GM21360 (cell line): ENCODE data around the gene COL21A1.

Experiments used
- ATAC-seq: cut with Tn5 transposase; IDR thresholded peaks from one replicate; pipeline ENCODE4 v1.9.1; 2021; ENCODE audit warnings: mild to moderate bottlenecking, moderate library complexity; ENCODE audit not compliant: unreplicated experiment

COL21A1 gene

DNA sequence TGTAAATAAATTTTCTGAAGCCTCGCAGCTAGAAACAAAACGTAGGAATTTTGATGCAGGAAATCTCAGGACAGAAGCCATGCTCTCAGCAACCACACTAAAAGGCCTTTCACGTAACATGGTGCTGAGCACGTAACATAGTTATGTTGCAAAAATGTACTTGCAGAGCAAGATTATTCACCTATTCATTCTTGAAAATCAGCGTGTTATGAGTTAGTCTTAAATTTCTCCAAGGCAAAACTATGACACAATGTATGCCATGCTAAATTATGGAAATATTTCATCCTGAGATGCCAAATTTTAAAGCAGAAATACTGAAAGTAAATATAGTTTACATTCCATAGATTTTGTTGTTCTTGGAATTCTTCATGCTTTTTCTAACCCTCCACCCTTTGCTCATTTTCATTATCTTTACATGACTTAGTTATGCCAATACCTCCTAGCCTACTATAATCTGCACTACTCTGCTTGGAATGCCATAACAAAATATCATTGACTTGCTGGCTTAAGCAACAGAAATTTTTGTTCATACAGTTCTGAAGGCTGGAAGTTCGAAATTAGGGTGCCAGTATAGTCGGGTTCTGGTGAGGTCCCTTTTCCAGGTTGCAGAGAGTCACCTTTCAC is 192.2 kb downstream of the COL21A1 start:
- no peak for ATAC-seq

DNA sequence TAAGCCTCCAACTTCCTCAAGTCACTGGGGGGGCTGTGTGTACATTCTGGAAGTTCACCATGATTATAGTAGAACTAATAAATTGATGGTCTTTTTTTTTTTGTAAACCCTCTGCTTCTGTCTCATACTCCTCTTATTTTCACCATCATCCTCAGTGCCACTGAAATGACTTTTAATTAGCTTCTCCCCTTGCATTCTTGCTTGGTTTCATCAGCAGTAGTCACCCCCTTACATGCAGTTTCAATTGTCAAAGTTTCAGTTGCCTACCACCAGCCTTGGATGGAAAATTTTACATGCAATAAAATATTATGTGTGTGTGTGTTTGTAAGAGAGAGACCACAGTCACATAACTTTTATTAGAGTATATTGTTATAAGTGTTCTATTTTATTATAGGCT is 196.2 kb downstream of the COL21A1 start:
- ATAC-seq = no peak

DNA sequence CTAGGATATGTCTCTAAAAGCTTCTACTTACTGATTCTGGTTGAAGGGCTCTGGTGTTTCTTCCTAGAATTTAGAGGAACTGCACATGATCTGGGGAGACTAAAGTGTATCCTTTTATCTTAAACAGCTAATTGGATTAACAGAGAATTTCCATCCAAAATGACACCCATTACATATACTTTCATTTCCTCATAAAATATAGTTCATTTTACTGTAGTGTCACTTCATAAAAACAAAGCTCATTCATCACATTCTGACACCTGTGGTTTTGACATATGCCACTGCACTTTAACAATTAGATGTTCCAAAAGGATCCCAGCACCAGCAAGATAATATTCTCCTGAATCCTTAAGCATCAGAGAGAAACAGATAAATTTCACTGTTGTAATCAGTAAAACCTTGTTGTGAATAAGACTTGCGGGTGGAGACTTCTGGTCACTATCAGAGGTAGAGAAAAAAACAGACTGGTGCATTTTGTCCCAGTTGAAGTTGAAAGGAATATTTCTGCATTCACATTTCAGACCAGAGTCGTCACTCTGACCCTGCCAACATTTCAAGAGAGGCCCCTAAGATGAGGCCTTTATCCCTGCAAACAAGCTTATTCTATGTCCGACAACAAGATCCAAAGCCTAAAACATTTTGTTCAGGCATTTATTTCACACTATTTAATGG is 196.7 kb downstream of the COL21A1 start:
- no peak for ATAC-seq

DNA sequence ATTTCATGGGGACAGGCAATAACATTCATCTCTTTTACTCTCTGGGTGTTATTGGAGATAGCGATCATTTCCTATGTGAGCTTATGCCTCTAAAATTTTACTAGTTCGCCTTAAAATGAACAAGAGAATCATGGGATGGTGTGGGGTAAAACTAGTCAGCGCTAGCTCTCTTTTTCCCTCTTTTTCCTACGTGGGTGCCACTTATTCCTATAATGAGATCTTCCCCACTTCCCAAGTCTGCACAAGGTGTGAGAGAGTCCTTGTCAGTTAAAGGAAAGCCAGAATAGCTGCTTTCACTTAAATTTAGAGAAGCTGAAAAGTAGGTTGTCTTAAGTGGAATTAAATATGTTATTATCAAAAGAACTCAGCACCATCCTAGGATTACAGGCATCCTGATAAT is 198.8 kb downstream of the COL21A1 start:
- ATAC-seq = no peak

DNA sequence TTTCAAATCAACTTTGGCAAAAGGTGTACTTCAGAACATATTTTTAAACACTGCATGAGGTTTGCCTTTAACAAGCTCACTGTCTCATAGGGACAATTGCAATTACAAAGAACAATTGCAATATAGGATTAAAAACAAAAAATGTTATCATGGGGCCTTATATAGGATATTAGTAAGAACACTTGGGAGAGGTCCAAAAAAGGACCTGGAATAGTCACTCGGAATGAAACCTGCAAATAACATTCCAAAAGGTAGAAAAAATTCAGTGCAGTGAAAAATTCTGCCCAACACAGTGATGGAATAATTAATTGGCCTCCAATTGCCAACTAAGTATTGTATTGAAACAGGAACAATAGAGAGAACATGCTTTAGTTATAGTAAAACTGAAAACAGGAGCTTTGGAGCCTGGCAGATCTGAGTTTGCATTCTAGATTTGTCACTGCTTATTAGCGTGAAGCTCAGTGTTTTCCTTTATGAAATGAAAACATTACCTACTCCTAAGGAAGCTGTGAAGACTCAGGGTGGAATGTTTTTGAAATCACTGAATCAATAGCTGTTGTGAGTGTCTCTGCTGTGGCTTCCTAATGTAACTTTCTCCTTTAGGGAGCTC is 199.3 kb downstream of the COL21A1 start:
- ATAC-seq = no peak

DNA sequence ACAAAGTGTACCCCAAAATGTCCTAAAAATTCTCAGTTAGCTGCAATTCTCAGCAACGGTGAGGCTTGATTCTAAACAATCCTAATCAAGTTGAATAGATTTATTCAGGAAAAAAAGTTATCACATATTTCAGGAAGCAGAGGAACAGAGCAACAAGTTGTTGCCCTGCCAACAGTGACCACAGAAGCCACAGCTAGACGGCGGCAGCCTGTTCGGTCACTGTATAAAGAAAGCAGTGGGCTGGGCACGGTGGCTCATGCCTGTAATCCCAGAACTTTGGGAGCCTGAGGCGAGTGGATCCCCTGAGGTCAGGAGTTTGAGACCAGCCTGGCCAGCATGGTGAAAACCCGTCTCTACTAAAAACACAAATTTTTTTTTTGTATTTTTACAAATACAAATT is 200.8 kb downstream of the COL21A1 start:
- no peak for ATAC-seq

DNA sequence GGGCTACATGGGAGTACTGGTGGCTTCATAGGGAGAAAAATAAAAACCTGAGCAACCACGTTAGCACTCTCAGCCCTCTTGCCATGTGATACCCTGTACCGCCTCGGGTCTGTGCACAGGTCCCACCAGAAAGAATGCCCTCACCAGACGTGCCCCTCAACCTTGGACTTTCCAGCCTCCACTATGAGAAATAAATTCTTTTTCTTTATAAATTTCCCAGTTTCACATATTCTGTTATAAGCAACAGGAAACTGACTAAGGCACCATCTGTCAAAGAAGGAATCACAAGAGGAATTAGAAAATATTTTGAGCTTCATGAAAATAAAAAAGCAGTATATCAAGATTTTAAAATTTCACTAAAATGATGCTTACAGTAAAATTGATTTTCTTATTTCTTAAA is 203.6 kb downstream of the COL21A1 start:
- no peak for ATAC-seq

DNA sequence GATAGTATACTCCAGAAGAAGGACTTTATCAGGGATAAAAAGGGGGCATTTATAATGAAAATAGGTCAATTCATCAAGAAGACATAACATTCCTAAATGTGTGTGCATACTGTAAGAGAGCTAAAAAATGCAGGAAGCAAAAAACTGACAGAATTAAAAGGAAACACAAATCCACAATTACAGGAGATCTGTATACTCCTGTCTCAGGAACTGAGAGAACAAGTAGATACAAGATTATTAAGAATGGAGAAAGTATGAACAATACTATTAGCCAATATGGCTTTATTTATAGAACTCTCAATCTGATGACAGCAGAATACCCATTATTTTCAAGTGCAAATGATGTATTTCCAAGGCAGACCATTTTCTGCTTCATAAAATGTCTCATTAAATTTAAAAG is 204.3 kb downstream of the COL21A1 start:
- ATAC-seq = no peak

DNA sequence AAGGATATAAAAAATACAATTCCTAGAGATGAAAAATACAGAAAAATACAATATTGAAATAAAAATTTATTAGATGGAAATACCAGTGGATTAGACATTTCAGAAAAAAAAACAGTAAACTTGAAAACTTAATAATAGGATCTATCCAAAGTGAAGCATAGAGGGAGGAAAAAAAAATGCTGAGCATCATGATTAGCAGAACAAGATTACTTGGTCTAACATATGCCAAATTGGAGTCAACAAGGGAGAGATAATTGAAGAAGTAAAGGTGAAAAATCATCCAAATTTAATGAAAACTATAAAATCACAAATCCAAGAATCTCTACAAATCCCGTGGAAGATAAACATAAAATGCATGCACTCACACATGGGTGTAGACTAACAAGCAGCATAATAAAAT is 205.8 kb downstream of the COL21A1 start:
- no peak for ATAC-seq

DNA sequence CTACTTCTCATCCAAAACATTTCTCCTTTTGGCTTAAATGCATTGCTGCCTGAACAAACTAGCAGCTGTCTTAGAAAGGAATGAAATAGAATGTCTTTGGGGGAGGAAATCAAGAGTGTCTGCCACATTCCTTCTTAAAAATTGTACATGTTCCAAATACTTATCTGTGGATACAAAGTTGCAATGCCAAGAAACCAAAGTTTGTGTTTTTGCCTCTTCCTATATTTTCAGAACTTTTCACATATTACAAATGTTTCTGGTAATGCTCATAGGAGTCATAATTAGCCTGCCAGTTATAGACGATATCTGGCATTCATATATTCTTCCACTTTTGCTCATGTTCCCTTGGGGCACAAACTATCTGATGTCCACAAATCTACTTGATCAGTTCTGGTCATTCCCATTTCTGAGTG is 206.5 kb downstream of the COL21A1 start:
- no peak for ATAC-seq

DNA sequence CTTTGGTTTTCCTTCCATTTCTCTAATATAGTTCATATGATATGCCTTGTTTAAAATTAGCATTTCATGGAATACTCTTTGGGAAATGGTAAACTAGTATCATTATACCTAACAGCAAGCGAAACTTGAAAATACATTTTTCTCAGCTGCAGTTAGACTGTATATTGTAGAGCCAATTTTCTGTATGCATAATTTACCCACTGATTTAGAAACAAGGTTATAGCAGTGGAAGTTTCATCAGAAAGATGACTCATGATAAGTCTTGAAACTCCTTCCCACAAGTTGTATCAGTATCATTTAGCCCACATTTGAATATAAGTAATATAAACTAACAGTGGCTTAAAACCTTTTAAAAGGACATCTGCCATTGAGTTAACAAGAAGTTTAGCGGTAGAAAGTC is 207.2 kb downstream of the COL21A1 start:
- ATAC-seq = no peak

DNA sequence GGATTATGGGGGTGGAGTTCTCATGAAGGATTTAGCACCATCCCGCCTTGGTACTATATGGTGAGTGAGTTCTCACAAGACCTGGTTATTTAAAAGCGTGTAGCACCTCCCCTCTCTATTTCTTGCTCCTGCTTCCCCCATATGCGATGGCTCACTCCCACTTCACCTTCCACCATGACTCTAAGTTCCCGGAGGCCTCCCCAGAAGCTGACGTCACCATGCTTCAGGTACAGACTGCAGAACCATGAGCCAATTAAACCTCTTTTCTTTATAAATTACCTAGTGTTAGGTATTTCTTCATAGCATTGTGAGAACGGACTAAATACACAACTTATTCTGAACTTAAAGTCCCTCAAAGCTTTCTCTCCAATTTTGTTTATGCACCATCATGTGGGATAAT is 208.6 kb downstream of the COL21A1 start:
- ATAC-seq = no peak

DNA sequence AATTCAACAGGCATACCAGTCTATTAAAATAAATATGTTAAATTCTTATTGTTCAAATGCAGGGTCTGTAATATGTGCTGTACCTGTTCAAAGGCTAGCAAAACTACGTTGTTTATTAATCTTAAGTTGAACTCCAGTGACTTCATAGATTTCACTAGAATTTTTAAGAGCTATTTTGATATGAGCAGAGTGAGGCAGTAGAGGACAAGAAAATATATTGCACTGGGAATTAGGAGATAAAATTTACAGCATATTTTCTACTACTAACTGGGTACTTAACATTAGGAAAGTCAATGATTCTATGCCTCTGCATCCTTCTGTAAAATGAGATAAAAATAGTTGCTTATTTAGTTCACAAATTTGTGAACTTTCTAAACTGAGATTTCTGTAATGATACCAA is 209.8 kb downstream of the COL21A1 start:
- ATAC-seq = no peak

DNA sequence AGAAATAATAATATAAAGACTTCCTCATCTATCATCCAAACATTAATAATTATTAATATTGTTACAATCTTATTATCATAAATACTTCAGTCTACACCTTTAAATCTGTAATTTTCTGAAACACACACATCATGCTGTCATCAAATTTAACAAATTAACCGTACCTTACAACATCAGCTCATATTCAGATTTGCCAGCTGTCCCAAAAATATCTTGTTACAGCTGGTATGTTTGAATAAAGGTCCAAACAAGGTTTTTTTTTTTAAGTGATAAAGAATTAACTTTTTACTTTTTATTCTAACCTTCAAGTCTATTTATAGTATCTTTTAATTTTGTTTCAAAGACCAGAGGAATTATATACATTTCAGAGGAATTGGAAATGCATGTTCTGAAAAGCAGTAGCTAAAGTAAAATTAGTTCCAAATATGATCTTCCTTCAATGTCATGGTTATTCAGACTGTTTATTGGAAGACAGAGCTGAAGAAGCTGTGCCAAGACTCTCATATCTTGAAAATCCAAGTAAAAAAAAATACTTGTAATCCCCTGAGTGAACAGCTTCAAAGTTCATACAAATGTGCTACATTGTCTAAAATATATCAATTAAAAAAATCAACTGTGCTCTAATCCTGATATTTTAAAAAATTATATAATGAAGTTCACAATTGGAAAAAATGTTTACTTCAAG is 210.3 kb downstream of the COL21A1 start:
- ATAC-seq = no peak

DNA sequence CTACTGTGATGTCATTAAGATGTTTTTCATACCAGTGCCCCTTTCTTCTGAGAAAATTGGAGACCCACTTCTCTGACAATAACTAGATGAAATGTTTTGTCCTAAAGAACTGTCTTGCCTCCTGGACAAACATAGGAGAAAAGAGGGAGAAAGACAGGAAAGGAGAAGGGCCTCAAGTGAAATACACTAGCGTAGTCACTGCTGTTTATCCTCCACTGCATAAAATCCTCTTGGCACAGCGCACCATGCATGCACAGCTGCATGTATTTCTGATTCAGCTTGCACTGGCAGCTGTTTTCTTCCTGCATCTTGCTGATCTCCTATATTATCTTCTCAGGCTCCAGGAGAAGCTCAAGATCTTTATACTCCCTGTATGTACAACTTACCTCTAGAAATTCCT is 214.0 kb downstream of the COL21A1 start:
- ATAC-seq = no peak

DNA sequence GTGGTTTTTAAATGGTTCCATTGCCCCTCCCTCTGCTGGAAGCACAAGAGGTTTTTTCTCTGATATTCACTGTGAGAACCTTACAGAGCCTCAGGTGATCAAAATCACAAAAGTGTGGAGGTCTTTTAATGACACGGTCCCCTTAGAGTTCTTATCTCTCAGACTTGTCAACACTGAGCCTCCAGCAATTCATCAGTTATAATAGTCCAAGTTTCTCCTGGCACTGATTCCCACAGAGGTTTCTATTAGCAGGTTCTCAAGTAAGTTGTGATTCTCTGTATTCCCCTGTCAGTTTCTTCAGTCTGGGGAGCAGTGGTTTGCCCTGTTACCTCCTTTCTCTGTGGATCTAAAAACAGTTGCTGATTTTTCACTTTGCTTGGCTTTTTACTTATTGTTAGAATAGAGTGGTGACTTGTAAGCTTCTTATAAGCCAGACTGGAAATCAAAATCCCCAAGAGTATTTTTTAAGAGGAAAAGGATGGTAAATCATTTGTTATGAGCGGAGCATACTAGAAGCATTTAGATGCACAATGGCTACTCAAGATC is 214.6 kb downstream of the COL21A1 start:
- ATAC-seq = no peak

DNA sequence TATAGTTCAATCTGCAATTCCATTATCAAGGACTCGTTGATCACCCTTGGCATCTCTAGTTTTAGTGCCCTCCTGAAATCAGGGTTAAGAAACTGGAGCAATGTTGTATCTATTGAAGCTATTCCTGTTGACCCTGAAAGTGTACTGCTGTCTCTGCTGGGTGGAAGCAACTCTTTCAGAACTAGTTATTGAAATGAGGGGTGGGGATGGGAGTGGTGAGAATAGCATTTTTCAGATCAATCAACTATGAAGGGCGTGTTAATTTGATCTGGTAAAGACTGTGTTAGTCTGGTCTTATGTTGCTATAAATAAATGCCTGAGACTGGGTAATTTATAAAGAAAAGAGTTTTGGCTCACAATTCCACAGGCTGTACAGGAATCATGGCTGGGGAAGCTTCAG is 219.5 kb downstream of the COL21A1 start:
- no peak for ATAC-seq

DNA sequence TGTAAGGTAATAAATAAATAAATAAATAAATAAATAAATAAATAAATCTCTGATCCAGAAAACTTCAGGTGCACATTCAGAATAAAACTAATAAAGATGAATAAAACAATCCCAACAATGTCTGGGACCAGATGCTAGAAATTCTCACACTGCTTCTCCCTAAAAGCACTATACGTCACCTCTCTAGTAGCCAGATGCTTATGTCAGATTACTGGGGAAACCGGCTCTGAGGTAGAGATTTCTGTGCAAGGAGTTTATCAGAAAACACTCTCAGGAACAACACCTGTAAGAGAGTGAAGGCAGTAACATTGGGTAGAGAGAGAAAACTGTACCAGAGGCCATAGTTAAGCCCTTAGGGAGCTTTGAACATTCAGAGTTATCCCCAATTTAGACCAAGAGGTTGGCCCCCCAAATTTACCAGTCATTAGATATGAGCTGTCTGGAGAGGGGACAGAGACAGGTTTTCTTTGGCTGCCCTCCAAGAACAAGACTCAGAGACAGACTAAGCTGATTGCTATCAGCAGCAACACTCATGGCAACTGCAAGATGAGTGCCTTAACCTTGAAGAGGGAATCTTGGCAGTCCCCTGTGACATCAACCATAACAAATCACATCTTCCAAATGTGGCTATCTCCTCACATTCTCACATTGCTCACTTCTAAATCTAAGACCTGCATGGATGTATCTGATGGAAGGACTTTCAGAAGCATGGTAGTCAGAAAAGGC is 220.8 kb downstream of the COL21A1 start:
- ATAC-seq = no peak

DNA sequence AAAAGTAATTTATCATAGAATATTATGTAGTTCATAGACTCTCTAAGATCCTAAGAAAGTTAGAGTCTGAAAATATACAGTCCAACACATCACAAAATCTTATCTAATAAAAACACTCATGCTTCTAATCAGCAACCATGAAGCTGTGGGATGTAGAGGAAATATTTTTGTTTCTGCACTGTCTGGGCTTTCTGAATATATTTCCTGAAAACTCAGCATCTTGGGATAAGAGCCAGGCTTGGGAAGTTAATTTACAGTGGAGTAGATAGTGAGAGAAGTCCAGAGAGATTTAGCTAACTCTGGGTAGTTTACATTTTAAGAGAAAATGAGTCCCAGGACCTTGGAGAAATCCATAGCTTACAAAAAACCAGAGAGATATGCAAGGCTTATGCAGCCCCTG is 221.6 kb downstream of the COL21A1 start:
- no peak for ATAC-seq

DNA sequence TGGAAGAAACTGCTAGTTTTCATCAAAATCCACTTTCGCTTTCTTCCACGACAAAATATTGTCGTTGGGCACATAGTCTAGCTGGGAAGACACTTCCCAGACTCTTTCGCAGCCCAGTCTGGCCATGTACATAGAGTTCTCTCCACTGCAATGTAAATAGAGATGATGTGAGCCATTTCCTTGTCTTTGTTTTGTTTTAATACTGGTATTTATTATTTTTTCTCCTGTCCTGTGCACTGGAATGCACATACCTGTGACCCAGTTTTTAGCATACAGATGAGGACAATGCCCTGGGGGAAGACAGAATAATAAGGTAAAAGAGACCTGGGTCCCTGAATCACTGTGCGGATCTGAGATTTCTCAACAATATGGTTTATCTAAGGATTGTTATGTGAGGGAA is 222.4 kb downstream of the COL21A1 start:
- ATAC-seq = no peak

DNA sequence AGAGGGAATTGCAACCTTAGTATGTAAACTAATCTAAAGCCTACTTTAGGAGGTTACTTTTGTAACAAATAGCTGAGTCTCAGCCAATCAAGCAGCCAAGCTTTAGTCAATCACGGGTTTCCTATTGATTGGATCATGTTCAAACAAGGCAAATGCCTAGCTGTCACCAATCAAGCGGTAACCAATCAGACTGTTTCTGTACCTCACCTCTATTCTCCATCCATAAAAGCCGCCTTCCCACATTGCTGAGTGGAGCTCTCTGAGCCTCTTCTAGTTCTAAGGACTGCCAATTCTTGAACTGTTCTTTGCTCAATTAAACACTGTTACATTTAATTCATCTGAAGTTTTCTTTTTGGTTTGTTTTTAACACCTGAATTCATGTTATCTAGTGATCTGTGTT is 223.6 kb downstream of the COL21A1 start:
- ATAC-seq = no peak
